Caki2 (cell line): Measurements from ENCODE around the gene GATAD2B. TPM values are rescaled to one million over a fixed set of nuclear protein-coding genes. Genes with fewer than 3 reads are reported as not detected.
"Not testable (repeated sequence)": the region's sequence is repeated elsewhere in the genome, so short reads cannot be mapped to it uniquely, and the experiment has no call there.

Source experiments
- DNase-seq: peaks from one replicate; pipeline ENCODE4 v3.0.0-alpha.2; 2015; ENCODE audit warnings: low read depth
- in situ Hi-C: cut with HindIII; loops from 2 replicates; pipeline ENCODE4 v1.10.0; 2016; ENCODE audit warnings: low sequenced_read_pairs, low pct_unique_long_range_greater_than_20kb, mixed read lengths
- total RNA-seq: library from RNA; depleted of rRNA; stranded (reverse); fragments of >200 nt; shearing (Covaris generic); gene quantifications from 2 replicates; pipeline ENCODE4 v1.2.3, GENCODE V29; 2014; ENCODE audit warnings: low replicate concordance

The GATAD2B gene
- total RNA-seq, 1 experiment from 2014 or later = 1.1 TPM

- in situ Hi-C loops = no loop called here
- no peak for DNase-seq
Measured at GRCh38 chr1:153869486-153869885, 53.3 kb downstream of the GATAD2B start.

DNA sequence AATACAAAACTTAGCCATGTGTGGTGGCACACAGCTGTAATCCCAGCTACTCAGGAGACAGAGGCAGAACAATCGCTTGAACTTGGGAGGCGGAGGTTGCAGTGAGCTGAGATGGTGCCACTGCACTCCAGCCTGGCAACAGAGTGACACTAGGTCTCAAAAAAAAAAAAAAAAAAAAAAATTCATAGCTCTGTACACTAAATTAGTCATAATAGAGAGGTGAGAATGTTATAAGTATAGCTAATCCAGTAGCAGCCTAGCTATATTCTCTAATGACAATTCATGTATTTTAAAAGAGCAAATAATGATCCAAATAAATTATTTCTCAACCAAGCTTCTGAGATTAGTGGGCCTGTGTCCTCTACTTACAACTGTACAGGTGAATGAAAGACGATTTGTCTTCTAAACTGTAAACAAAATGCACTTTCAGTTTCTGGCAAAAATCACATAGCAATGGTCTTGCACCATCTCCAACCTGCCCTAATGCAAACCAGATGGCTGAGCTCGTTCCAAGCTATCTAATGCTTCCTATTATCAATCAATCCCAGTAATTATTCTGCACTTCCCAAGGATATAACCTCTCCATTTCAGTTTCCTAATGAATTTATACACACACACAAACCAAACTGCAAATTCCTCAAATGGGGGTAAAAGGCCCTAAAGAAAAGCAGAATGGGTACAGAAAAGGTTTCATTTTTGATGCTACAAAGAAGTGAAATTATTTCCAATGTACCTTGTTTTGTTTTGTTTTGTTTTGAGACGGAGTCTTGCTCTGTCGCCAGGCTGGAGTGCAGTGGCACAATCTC is 56.5 kb downstream of the GATAD2B start:
- DNase-seq = no peak
- in situ Hi-C loops = no loop called here

DNA sequence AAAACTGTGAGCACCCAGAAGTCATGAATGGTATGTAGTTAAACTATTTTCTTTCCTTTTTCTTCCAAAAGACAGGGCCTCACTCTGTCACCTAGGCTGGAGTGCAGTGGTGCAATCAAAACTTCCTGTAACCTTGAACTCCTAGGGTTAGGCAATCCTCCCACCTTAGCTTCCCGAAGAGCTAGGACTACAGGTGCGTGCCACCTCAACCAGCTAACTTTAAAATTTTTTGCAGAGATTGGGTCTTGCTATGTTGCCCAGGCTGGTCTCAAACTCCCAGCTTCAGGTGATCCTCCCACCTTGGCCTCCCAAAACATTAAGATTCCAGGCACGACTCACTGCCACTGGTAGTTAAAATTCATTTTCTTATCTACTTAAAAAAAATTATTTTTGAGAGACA is 62.5 kb downstream of the GATAD2B start:
- in situ Hi-C loops = no loop called here
- DNase-seq = no peak

- no peak for DNase-seq
- in situ Hi-C loops = no loop called here
Measured at GRCh38 chr1:153857505-153857904, 65.3 kb downstream of the GATAD2B start.

GRCh38 chr1:153856763-153857162 is 66.0 kb downstream of the GATAD2B start:
- DNase-seq = no peak
- in situ Hi-C loops = no loop called here

DNA sequence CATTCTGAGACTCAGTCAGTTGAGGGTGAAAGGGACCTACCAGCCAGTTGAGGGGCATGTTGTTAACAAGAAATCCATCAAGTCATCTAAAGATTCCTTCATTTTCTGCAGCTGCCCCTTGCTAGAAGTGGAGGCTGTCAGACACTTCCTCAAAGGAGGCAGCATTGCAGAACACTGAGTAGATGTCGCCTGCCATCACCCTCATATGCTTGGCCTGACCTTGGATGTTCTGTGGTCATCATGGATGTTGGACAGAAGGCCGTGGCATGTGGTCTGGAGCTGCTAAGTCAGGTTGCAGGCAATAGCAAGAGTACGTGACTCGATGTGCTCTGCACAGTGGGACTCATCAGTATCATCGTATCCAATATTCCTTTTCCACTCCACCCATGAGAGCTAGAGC is 70.6 kb downstream of the GATAD2B start:
- in situ Hi-C loops = no loop called here
- no peak for DNase-seq

DNA sequence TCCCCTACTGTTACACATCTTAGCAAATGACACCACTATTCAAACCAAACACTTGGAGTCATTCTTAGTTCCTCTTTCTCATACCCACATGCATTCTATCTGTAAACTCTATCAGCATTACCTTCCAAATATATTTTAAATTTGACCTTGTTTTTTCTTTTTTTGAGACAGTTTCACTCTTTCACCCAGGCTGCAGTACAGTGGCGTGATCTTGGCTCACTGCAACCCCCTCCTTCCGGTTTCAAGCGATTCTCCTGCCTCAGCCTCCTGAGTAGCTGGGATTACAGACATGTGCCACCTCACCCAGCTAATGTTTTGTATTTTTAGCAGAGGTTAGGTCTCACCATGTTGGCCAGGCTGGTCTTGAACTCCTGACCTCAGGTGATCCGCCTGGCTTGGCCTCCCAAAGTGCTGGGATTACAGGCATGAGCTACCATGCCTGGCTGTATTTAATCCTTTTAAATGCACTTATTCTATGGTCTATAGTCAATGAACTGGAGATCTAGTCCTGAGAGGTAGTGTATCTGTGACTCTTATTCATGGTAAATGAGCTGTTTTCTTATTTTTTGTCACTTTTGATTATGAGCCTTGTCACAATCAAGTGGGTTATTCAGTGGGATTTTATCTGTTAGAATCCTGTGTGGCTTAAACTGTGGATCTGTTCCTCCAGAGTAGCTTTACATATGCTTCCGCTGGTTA is 73.1 kb downstream of the GATAD2B start:
- in situ Hi-C loops = no loop called here
- DNase-seq = no peak

- no peak for DNase-seq
- in situ Hi-C loops = no loop called here
Measured at GRCh38 chr1:153848805-153849204, 74.0 kb downstream of the GATAD2B start.

DNA sequence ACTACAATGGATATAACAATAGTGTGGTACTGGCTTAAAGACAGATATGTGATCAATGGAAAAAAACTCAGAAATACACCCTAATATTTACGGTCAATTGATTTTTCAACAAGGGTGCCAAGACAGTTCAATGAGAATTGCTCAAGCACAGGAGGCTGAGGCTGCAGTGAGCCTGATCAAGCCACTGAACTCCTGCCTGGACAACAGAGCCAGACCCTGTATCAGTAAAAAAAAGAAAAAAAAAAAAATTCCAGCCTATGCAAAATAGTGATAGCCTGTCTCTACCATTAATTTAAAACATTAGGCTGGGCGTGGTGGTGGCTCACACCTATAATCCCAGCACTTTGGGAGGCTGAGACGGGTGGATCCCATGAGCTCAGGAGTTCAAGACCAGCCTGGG is 77.6 kb downstream of the GATAD2B start:
- no peak for DNase-seq

DNA sequence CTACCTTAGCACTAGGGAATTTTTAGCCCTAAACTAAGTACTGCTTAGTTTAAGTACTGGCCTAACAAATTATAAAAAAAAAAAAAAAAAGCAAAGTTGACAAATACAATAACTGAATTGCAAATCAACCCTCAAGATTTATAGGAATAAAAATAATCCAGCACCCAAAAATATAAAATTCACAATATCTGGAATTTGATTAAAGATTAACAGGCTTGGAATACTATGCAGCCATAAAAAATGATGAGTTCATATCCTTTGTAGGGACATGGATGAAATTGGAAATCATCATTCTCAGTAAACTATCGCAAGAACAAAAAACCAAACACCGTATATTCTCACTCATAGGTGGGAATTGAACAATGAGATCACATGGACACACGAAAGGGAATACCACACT is 78.4 kb downstream of the GATAD2B start:
- DNase-seq, in situ Hi-C loops: not testable (repeated sequence)

More for the DNA sequence above, 77.6 kb downstream of the GATAD2B start:
- in situ Hi-C loops = no loop called here

GRCh38 chr1:153842006-153842471 is 80.7 kb downstream of the GATAD2B start:
- DNase-seq = no peak
- in situ Hi-C loops = no loop called here

- no peak for DNase-seq
- in situ Hi-C loops = no loop called here
Measured at GRCh38 chr1:153841463-153841994, 81.2 kb downstream of the GATAD2B start.

DNA sequence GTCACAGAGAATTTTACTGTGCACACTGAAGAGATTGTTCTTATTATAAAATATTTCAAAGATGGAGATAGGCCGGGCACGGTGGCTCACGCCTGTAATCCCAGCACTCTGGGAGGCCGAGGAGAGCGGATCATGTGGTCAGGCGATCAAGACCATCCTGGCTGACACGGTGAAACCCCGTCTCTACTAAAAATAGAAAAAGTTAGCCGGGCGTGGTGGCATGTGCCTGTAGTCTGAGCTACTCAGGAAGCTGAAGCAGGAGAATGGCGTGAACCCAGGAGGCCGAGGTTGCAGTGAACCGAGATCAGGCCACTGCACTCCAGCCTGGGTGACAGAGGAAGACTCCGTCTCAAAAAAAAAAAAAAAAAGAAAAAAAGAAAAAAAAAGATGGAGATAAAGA is 82.0 kb downstream of the GATAD2B start:
- in situ Hi-C loops, DNase-seq: not testable (repeated sequence)

- DNase-seq, in situ Hi-C loops: not testable (repeated sequence)
Measured at GRCh38 chr1:153833968-153834367, 88.8 kb downstream of the GATAD2B start.

GRCh38 chr1:153833171-153833570 is 89.6 kb downstream of the GATAD2B start:
- no peak for DNase-seq
- in situ Hi-C loops = no loop called here

- in situ Hi-C loops = no loop called here
- no peak for DNase-seq
Measured at GRCh38 chr1:153832293-153832692, 90.5 kb downstream of the GATAD2B start.

DNA sequence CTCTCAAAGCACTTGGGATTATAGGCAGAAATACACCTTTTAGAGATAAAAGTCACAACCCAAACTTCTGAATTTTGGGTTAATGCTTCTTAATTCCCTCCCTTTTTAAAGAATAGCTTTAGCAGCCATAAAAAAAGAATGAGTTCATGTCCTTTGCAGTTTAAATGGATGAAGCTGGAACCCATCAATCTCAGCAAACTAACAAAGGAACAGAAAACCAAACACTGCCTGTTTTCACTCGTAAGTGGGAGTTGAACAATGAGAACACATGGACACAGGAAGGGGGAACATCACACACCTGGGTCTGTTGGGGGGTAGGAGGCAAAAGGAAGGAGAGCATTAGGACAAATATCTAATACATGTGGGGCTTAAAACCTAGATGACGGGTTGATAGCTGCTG is 91.7 kb downstream of the GATAD2B start:
- DNase-seq = no peak
- in situ Hi-C loops = no loop called here

DNA sequence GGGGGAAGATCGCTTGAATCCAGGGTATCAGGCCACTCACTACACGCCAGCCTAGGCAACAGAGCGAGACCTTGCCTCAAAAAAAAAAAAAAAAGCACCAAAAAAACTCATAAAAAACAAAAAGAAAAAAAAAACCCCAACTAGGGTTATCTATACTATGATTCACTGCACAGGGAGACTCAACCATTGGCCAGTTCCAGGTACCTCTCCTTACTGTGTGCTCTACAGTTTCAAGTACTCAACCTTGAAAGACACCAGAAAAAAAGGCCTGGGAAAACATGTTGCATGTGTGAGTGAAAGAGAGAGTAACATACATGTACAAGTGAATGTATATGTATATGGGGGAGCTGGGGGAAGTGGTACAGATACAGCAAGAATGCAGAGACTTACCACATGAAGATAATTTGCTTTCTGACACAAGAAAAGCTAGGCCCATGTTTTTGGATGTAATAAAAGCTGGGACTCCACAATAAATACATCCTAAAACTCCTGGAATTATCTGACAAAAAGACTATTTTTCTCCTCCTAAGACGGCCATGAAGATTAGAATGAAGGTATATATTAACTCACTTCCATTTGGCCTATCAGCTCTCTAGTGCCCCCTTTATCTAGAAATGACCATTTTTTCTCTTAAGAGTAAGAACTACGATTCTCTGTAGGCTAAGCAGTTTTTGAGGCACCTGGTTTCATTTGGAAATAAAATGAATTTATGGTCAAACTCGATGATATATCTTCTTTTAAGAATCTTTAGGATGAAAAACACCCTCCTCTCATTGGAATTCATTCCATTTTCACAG is 95.4 kb downstream of the GATAD2B start:
- in situ Hi-C loops = no loop called here

GRCh38 chr1:153818876-153819275 is 103.9 kb downstream of the GATAD2B start:
- in situ Hi-C loops = no loop called here
- no peak for DNase-seq

More for the DNA sequence above, 95.4 kb downstream of the GATAD2B start:
- DNase-seq = no peak
